HG03097 (cell line): ENCODE measurements around the gene TMEM132C.
"Not testable (repeated sequence)": the region's sequence is repeated elsewhere in the genome, so short reads cannot be mapped to it uniquely, and the experiment has no call there.

Experiments
- ATAC-seq: cut with Tn5 transposase; IDR thresholded peaks from one replicate; pipeline ENCODE4 v1.9.1; 2021; ENCODE audit not compliant: unreplicated experiment, low FRiP score

TMEM132C gene

DNA sequence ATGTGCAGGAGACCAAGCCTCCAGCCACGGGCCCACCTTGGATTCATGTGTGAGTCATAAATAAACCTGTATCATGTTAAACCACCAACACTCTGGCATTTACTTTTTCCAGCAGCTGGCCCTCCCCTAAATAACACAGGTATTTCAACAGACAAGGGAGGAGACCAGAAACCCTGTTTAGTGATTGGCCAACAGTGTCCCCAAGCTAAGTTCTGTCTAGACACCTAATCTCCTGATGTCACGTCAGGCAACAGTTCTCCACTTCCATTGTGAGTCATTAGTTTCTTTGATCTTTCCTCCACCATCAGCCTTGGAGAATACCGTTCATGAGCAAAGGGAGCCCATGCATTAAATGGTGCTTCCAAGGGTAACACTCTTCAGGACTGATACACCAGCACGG lies 196.9 kb downstream of the TMEM132C start:
- ATAC-seq = no peak

DNA sequence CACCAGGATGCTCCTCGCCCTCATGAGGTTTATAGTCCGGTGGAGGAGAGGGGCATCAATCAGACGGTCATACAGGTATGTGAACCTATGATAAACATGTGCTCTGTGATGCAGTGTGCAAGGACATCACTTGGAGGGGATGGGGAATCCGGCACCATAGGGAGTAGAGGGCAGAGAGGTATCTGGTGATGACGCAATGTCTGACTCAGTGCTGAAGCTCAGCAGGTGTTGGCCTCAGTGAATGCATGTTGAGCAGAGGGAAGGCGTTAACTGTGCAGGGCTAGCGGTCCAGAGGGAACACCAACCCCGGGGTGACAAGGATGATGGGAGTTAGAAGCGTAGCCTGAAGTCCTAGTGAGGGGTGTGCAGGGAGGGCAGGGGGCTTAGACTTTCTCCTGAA lies 200.9 kb downstream of the TMEM132C start:
- ATAC-seq = no peak

DNA sequence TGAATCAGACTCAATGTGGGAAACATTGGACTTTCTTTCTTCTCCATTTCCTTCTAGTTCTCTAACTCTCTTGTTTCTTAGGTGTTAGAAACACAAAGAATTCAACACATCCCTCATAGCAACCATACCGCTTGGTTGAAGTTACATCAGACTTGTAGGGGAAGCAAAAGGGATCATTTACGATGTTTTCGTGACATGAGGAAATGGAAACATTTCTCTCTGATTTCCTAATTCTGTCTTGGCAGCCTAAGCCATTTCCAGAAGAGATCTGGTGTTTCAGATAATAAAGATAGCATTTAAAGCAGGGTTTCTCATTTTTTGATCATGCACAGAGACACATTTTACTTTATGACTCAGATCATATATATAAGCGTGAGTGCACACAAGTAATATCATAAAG lies 202.0 kb downstream of the TMEM132C start:
- ATAC-seq = no peak

DNA sequence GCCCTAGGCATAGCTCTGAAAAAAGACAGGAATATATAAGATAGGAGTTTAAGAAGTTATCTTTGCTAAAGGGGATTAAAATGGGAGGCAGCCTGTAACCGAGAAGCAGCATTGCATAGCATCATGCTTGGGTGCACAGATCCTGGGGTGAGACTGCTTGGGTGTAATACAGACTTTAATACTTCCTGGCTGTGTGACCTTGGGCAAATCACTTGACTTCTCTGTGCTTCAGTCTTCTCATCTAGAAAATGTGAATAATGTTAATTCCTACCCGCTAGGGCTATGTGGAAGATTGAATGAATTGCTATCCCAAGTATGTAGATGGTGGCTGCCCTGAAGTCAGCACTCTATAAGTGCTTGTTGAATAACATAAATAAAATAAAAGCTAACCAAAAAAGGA lies 204.5 kb downstream of the TMEM132C start:
- no peak for ATAC-seq

DNA sequence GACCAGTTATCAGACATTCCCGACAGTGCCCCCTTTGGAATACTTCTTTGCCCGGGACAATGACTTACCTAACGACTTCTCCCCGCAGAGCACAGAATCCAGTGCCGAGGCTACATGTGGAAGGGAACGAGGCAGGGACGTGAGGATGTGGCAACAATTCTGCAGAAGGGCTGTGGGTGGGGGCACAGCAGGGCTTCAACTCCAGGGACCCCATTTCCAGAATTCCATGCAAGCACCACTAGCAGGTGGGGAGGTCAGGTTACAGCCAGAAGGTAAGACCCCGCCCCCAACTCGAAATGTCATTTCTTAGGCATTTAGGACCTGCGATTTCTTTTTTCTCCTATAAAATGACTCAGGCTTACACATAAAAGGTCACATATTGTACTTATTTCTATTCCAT lies 207.9 kb downstream of the TMEM132C start:
- ATAC-seq = no peak

DNA sequence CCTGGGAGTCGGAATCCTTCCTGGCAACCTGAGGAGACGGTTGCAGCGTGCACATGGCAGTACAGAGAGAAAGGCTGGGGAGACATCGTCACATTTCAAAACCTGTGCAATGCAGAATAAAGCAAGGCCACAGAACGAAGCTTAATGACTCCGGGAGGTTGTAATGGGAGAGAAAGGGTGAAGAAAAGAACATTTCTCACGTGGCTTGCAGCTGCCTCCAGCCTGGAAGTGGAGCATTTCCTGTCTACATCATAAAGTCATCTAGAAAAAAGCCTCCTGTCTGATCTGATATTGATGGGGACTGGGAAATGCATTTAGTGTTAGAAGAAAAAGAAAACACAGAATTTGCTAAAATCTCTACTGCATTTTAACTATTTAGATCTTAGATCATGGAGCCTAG lies 209.3 kb downstream of the TMEM132C start:
- no peak for ATAC-seq

DNA sequence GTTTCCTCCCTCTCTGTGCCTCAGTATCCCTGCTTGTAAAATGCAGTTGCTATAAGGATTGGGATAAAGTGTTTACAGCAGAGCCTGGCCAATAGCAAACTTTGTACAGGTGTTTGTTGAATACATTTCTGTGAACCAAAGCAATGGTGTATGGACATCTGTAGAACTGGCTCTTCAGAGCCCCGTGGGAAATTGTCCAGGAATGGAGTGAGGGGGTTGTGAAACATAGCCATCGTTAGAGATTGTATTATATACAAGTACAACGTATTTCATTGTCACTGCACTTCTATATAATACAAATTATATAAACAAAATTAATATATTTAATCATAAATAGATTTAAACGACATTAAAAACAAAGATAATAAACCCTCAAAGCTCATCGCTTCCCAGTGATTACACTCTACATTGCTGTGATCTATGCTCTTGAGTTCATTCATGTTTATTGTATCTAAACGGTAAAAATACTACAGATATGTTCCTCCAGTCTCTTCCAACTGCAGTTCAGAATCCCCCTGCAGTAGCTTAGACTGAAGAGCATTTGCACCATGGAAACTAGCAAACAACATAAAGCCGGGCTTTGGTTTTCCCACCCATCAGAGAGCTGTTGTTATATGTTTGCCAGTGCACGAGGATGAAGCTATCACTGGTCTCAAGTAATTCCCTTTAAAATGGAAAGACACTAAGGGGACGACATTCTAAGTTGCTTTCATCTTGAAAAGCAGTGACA lies 216.7 kb downstream of the TMEM132C start:
- ATAC-seq = no peak

DNA sequence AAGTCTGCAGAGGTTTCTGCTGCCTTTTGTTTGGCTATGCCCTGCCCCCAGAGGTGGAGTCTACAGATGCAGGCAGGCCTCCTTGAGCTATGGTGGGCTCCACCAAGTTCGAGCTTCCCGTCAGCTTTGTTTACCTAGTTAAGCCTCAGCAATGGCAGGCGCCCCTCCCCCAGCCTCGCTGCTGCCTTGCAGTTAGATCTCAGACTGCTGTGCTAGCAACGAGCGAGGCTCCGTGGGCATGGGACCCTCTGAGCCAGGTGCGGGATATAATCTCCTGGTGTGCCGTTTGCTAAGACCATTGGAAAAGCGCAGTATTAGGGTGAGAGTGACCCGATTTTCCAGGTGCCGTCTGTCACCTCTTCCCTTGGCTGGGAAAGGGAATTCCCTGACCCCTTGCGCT lies 230.4 kb downstream of the TMEM132C start:
- not testable (repeated sequence) for ATAC-seq

DNA sequence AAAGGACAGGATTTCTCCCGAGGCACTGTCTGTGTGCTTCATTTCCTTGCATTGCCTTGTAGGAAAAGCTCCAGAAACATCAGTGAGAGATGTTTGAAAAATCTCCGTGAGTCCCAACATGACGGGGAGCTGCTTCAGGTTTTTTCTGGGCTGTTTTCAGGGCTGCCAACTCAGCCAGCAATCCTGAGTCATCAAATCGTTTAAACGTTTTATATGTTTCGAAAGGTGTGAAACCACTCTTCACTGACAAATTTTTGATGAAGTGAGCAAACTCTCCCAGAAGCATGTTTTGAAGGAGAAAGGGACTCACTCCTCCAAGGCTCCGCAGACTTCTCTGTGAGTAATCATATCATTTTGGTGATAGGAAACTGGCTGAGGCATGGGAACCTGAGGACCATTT lies 240.5 kb downstream of the TMEM132C start:
- ATAC-seq = no peak

DNA sequence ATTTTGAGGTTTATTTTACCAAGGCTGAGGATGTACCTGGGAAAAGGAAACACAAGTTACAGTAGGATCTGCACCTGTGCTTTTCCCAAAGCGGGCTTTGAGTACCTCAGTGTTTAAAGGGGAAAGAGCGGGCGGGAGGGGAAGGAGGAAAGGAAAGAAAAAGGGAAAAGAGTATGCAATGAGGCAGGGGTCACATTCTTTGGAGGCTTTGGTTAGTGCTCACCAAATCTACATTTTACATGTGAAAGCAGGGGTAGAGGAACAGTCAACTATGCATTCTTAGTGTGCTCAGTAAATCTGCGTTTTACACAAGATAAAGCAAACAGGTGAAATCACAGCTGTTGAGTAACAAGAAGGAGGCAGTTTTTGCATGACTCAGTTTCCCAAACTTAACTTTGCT lies 242.2 kb downstream of the TMEM132C start:
- no peak for ATAC-seq

DNA sequence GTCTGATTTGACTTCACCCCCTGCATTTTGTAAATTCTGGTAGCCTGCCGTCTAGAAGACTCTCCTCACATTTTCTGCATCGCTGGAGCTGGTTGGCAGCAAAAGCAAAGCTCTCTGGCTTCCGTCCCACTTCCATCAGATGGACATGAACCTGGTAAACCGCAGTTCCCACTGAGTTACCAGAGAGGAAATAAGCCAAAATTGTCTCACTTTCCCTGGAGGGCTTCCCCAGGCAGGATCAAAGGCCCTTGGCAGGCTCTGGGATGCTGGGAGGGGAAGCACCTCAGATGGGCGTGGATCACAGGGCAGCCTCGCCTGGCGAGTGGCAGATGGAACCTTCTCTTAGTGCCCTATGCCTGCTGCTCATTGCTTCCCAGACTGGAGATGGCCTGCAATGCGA lies 243.5 kb downstream of the TMEM132C start:
- no peak for ATAC-seq

DNA sequence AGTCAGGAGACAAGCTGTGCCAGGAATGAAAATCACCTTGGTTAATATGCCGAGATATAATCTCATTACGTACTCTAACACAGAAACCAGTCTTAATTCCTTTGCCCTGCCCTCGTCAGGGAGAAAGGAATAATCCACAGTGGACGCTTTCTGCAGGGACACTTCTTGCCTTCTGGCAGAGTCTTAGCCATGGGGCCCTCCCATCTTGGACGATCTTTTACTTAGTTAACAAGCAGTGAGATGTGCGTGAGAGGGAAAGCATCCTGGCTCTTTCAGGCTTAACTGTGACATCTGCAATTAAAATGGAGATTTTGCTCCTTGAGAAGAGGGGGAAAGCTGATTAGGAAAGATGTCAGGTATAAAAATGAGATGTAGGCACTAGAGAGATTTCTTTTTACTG lies 246.4 kb downstream of the TMEM132C start:
- ATAC-seq = no peak

DNA sequence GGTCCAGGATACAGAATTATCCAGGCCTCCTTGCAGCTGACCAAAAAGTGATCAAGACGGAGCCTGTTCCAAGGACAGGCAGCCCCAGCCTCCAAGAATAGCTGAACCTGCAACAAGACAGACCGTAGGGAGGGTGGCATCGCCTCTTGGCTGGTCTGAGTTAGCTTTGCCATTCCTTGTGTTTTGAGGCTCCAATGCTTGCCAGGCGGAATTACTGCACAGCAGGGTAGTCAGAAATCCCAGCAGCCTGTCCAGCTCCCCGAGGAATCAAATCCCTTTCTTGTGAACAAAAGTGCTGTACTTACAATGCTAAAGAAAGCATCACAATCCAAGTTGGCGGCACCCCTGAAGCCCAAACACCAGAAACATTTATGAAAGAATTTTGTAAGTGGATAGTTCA lies 246.9 kb downstream of the TMEM132C start:
- ATAC-seq = no peak

DNA sequence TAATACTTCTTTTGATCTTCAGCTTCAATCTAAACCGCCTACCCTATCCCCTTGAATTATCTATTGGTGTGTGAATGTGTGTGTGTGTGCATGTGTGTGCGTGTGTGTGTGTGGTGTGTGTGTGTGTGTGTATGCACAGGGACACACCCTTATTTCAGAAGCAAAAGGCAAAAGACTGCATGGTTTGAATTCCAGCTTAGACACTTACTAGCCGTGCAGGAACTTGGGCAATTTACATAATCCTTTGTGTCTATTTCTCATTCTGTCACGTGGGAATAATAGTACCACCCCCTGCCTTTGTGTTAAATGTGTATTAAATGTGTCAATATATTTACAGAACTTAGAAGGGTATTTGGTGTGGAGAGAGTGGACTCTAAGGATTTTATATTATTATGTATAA lies 251.7 kb downstream of the TMEM132C start:
- no peak for ATAC-seq

DNA sequence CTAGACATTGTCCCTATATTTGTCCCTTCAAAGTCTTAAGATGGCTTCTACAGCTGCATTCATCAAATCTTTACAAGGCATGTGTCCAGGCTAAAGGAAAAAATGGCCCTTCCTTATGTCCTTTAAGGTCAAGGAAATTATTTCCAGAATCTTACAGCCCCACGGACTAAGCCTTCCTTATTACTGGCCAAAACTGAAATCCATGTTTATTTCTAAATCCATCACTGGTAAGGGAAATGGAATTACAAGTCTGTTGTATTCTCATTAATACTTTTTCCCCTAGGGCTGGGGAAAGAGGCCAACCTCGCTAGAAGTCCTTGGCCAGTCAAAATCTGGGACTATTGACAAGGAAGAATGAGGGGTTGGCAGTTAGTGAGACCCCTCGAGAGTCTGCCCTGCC lies 252.5 kb downstream of the TMEM132C start:
- ATAC-seq = no peak

DNA sequence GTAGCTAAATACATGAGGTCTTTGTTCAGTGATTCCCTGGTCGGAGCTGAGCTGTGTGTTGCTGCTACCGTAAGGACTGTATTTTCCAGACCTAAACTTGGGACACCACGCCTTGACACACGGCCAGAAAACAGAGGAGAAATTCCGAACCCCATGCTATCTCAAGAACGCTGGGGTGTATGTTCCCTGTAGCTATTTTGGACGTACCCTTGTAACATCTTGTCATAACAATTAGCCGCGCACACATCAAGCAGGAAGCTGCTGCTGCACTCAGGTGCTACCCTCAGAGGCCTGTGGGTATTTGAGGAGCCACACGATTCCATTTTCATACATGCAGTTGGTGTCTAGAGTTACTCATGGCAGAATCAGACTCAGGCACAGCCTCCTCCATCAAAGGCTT lies 255.0 kb downstream of the TMEM132C start:
- ATAC-seq = no peak

DNA sequence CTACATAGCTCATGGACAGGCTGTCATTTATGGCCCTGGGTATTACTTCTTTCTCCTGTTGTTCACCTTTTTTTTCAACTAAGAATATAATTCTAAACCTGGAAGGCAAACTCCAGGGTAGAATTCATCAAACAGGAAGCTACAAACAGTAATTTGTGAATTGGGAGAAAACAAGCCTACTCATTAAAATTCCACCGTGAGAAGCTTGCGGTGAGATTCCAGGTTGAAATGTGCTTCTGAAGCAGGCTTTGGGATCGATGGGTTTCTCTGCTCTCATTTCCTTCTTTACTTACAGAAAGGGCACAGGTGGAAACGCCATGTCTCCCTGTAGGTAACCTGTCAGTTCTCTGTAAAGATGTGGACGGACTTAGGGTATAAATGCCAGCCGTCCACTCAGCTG lies 257.5 kb downstream of the TMEM132C start:
- no peak for ATAC-seq

DNA sequence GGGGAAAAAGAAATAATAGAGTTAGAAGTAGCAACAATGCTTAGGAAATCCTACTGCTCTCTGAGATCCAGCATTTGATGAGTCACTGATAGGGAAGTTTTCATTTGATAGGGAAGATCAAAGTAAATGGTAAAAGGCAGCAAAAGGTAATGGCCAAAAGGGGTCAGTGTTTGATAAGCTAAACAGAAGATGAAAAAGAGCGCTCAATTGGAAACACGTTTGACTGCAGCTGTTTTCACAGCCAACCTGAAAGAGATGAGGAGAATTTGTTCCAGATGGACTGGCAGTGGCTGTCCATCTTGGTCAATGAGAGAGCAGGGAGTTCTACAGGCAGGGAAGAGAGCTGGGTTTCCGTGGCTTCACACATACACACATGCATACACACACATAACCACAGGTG lies 264.2 kb downstream of the TMEM132C start:
- no peak for ATAC-seq

DNA sequence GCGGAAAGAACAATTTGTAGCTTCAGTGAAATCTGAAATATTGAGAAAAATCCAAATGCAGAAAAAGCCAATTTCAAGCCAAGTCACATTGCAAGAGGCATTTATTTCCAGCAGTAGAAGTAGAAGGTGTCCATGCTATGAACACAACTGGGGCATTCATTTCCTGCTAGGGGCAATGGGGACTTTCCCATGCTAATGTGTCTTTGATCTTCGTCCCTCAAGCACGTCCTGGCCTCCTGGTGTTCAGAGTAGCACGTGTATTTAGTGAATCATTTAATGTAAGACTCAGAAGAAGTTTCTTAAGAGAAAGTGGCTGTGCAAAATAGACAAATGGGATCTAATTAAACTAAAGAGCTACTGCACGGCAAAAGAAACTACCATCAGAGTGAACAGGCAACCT lies 267.9 kb downstream of the TMEM132C start:
- ATAC-seq = no peak

DNA sequence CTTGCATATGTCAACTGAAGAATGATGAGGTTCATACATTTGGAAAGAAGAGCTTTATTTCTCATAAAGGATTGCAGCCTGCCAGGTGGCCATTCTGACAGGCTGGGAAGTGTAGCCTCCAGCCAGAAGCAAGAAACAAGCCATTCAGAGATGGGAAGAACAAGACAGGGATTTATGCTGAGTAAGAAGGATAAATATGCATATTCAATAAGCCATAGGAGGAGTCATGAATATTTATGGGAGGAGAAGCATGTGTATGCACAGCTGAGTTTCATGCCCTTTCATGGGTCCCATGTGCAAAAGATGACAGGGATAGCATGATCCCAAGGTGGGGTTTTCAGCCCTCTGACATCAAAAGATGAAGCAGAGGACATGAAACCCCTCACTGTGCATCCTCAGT lies 269.8 kb downstream of the TMEM132C start:
- no peak for ATAC-seq

DNA sequence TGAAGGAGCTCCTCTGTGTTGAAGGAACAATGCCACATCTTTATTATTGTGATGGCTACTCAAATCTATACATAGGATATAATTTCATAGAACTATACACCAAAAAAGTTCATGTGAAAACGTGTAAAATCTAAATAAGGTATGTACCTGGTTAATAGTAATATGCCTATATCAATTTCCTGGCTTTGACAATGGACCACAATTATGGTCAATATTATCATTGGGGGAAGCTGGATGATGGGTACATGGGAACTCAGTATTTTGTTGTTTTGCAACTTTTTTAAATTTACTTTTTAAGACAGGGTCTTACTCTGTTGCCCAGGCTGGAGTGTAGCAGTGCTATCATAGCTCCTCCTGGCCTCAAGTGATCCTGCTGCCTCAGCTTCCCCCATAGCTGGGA lies 270.7 kb downstream of the TMEM132C start:
- no peak for ATAC-seq

DNA sequence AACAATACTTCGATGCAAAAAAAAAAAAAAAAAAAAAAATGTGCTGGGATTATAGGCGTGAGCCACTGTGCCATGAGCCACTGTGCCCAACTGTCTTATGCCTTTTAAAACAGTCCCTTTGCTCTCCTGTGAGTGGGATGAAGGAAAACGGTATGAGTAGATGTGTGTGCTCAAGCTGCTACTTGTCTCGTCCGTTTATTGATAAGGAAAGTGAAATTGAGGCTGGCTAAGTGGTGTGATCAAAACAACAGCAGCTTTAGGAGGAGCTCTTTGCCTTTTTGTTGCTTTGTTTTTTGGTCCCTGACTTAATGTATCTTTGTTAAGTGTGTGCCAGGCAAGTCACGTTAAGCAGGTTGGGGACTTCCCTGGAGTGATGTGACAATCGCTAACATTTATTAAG lies 275.9 kb downstream of the TMEM132C start:
- no peak for ATAC-seq

DNA sequence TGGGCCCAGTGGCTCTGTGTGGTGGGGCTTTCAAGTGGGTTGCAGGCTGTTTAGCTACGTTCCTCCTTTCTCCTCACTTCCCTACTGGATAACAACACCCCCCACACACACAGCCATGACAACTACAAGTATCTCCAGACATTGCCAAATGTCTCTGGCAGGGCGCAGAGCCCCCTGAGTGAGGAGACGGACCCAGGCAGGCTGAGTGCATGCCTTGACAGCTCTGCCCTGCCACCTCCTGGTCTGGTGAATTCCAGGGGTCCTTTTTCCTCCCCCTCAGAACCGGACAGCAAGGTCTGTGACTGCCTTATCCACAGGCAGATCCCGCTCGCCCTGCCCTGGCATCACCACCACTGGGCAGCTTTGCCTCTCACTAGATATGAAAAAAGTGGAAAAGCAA lies 276.5 kb downstream of the TMEM132C start:
- no peak for ATAC-seq
